ENCODE results near the gene FETUB. TPM values are rescaled to one million over a fixed set of nuclear protein-coding genes. Genes with fewer than 3 reads are reported as not detected.

The FETUB gene
- total RNA-seq, 1 experiment from 2014 or later: not detected

DNA sequence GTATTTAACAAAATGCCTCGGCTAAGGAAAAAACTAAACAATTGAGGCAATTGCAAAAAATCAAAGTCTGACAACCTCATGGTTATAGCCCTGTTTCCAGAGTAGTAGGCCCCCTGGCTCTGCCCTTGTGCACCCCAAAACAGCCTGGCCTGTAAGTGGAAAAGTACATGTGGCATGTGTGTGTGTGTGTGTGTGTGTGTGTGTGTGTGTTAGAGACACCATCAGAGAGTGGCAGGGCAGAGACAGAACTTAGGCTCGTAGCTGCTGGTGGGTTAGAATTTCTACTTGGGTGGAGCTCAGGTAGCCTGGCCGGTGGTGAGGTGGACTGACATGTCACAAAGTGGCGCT is 41.4 kb upstream of the FETUB start:
- Histone ChIP-seq H3K9me2 (ENCODE audit: insufficient read depth) (no peaks in the 10 kb centered on the region), H3K9ac (ENCODE audit: low read length) (no peak overlapping the region), H3K27me3 (ENCODE audit: insufficient read depth, low read length) (no peaks in the 10 kb centered on the region), H3K4me3 (replicated peaks in 1 of 2; ENCODE audit: low read depth in 1 of 2, low read length in 2 of 2) (no peak overlapping the region), H3K36me3 (ENCODE audit: control insufficient read depth in 1 of 2, insufficient read depth in 2 of 2, low read length in 2 of 2) (no peaks in the 10 kb centered on the region), H3K27ac (ENCODE audit: low read depth, low read length) (no peak overlapping the region), H3K9me3 (ENCODE audit: control insufficient read depth in 1 of 2, insufficient read depth in 1 of 2, low read depth in 1 of 2, low read length in 2 of 2) (no peaks in the 10 kb centered on the region), H3K79me2 (ENCODE audit: insufficient read depth, low read length) (no peaks in the 10 kb centered on the region), H4K20me1 (ENCODE audit: insufficient read depth) (no peaks in the 10 kb centered on the region), H3K4me1 (ENCODE audit: control insufficient read depth in 1 of 2, insufficient read depth in 2 of 2, low read length in 2 of 2) (no peaks in the 10 kb centered on the region), H2AFZ (ENCODE audit: low read depth, low read length, poor library complexity, severe bottlenecking) (no peak overlapping the region), H3K4me2 (ENCODE audit: low read length) (no peak overlapping the region)
- DNase-seq (ENCODE audit: low read depth, low spot score) (no peak), ATAC-seq (no peak)
- CTCF ChIA-PET: interaction anchor here (2.8 kb wide), 1 partner anchor 15 kb away, joined by 14 read pairs; no protein-coding TSS in a partner anchor
- intact Hi-C loops (cut with micrococcal nuclease): no loop called here
- POLR2A ChIA-PET: no interaction called here
- no peak for TF ChIP-seq EZH2phosphoT487 (IDR thresholded peaks at IDR 0.05; ENCODE audit: borderline replicate concordance)
- TF ChIP-seq ELF1 (IDR thresholded peaks at IDR 0.05; ENCODE audit: borderline replicate concordance, low read depth): no peak
- TF ChIP-seq, protein P1, sequence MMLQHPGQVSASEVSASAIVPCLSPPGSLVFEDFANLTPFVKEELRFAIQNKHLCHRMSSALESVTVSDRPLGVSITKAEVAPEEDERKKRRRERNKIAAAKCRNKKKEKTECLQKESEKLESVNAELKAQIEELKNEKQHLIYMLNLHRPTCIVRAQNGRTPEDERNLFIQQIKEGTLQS (IDR thresholded peaks at IDR 0.05): no peak
- TF ChIP-seq SIN3A (IDR thresholded peaks at IDR 0.05; ENCODE audit: low read depth): no peak
- TF ChIP-seq ZNF274 (IDR thresholded peaks at IDR 0.05; ENCODE audit: low read depth, low read length): no peak
- TF ChIP-seq YY1 (IDR thresholded peaks at IDR 0.05; ENCODE audit: extremely low read depth, insufficient replicate concordance, low read depth, low read length): no peak
- no peak for TF ChIP-seq ZFX (IDR thresholded peaks at IDR 0.05)
- TF ChIP-seq, protein P2, sequence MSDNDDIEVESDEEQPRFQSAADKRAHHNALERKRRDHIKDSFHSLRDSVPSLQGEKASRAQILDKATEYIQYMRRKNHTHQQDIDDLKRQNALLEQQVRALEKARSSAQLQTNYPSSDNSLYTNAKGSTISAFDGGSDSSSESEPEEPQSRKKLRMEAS (IDR thresholded peaks at IDR 0.05): no peak
- TF ChIP-seq CBX3 (IDR thresholded peaks at IDR 0.05; ENCODE audit: low read depth): no peak
- TF ChIP-seq POLR2A (IDR thresholded peaks at IDR 0.05; ENCODE audit: borderline replicate concordance, extremely low read depth, insufficient read depth, insufficient read length): no peak
- TF ChIP-seq EZH2 (IDR thresholded peaks at IDR 0.05): no peak
- TF ChIP-seq, protein P3, sequence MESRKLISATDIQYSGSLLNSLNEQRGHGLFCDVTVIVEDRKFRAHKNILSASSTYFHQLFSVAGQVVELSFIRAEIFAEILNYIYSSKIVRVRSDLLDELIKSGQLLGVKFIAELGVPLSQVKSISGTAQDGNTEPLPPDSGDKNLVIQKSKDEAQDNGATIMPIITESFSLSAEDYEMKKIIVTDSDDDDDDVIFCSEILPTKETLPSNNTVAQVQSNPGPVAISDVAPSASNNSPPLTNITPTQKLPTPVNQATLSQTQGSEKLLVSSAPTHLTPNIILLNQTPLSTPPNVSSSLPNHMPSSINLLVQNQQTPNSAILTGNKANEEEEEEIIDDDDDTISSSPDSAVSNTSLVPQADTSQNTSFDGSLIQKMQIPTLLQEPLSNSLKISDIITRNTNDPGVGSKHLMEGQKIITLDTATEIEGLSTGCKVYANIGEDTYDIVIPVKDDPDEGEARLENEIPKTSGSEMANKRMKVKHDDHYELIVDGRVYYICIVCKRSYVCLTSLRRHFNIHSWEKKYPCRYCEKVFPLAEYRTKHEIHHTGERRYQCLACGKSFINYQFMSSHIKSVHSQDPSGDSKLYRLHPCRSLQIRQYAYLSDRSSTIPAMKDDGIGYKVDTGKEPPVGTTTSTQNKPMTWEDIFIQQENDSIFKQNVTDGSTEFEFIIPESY (IDR thresholded peaks at IDR 0.05; ENCODE audit: extremely low read depth, insufficient replicate concordance, low read length): no peak
- no peak for TF ChIP-seq JUND (IDR thresholded peaks at IDR 0.05)
- TF ChIP-seq SP1 (IDR thresholded peaks at IDR 0.05; ENCODE audit: low read depth): no peak
- no peak for TF ChIP-seq CEBPB (IDR thresholded peaks at IDR 0.05; ENCODE audit: low read depth)
- TF ChIP-seq, protein P4, sequence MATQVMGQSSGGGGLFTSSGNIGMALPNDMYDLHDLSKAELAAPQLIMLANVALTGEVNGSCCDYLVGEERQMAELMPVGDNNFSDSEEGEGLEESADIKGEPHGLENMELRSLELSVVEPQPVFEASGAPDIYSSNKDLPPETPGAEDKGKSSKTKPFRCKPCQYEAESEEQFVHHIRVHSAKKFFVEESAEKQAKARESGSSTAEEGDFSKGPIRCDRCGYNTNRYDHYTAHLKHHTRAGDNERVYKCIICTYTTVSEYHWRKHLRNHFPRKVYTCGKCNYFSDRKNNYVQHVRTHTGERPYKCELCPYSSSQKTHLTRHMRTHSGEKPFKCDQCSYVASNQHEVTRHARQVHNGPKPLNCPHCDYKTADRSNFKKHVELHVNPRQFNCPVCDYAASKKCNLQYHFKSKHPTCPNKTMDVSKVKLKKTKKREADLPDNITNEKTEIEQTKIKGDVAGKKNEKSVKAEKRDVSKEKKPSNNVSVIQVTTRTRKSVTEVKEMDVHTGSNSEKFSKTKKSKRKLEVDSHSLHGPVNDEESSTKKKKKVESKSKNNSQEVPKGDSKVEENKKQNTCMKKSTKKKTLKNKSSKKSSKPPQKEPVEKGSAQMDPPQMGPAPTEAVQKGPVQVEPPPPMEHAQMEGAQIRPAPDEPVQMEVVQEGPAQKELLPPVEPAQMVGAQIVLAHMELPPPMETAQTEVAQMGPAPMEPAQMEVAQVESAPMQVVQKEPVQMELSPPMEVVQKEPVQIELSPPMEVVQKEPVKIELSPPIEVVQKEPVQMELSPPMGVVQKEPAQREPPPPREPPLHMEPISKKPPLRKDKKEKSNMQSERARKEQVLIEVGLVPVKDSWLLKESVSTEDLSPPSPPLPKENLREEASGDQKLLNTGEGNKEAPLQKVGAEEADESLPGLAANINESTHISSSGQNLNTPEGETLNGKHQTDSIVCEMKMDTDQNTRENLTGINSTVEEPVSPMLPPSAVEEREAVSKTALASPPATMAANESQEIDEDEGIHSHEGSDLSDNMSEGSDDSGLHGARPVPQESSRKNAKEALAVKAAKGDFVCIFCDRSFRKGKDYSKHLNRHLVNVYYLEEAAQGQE (IDR thresholded peaks at IDR 0.05; ENCODE audit: low read depth): no peak
- RAD21 ChIA-PET (ENCODE audit: low non-redundant PET in 1 of 2, low total read pairs in 2 of 2, uncharacterized antibody in 2 of 2, unreplicated experiment in 2 of 2): no interaction called here
- no TSS peak for BruUV-seq (replicated peaks)

Data from HCT116 (cell line).